Heart left ventricle (tissue), 13 donors: ENCODE data around the gene NPPC.
"Not testable (repeated sequence)": the region's sequence is repeated elsewhere in the genome, so short reads cannot be mapped to it uniquely, and the experiment has no call there.

ENCODE experiments used
- POLR2A ChIP-seq, 2 donors: fragments of 450-650 bp; IDR thresholded peaks; one replicate each; pipeline ENCODE4 v1.6.1; 2017; ENCODE audit warnings: antibody characterized with exemption in 2 of 2, mild to moderate bottlenecking in 2 of 2, moderate library complexity in 2 of 2
- TF ChIP-seq, protein P1 (sequence below), 12 donors: fragments of 200-600 bp; sonication (generic) in 4 of 12; IDR thresholded peaks; one replicate each; pipeline versions ENCODE4 v1.5.0 to v1.8.0; 2018 to 2022; ENCODE audit warnings: antibody characterized with exemption in 12 of 12, mild to moderate bottlenecking in 5 of 12
- donor health status: ischemic (EF 13 %, LVEDD 7.1; RV severe dilation, severe dysfunction).
- donor health status: DM: no; HTN: yes; CAD: no.
- donor health status: DM: no; HTN: no; CAD: no.
- donor health status: ischemic (EF 25% LVEDD 6.9; RV normal size, moderate dysfunction).
- donor health status: ischemic (EF 25% LVEDD 5.7; RV mildly dilated, moderate dysfunction).
- donor health status: ischemic (EF 35%, LVEDD 5.7; RV mildly dilated, moderate dysfunction).
- donor health status: nonischemic (EF 11% LVEDD 7.7; RV severe dilation, severe dysfunction).
- donor health status: DM: yes; HTN: yes; CAD: no.
- donor health status: PGD.
- donor health status: ischemic (EF 29% LVEDD 5.4; RV normal size, mild dysfunction).
- donor health status: nonischemic (EF 23%, LVEDD 6.1; RV moderate dilation, normal function).

DNA sequence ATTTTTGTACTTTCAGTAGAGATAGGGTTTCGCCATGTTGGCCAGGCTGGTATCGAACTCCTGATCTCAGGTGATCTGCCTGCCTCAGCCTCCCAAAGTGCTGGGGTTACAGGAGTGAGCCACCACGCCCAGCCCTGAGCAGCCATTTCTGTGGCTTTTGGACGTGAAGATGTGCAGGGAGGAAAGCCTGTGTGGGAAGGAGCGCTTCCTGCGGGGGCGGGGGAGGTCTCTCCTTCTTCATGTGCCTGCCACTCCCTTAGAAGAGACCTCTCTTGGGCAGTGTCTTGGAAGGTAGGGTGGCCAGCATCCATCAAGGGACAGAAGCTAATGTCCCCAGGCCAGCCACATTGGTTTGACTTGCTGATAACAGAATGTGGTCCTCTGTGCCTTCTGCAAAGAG is 16.0 kb downstream of the NPPC start:
- TF ChIP-seq, protein P1, sequence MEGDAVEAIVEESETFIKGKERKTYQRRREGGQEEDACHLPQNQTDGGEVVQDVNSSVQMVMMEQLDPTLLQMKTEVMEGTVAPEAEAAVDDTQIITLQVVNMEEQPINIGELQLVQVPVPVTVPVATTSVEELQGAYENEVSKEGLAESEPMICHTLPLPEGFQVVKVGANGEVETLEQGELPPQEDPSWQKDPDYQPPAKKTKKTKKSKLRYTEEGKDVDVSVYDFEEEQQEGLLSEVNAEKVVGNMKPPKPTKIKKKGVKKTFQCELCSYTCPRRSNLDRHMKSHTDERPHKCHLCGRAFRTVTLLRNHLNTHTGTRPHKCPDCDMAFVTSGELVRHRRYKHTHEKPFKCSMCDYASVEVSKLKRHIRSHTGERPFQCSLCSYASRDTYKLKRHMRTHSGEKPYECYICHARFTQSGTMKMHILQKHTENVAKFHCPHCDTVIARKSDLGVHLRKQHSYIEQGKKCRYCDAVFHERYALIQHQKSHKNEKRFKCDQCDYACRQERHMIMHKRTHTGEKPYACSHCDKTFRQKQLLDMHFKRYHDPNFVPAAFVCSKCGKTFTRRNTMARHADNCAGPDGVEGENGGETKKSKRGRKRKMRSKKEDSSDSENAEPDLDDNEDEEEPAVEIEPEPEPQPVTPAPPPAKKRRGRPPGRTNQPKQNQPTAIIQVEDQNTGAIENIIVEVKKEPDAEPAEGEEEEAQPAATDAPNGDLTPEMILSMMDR (IDR thresholded peaks at IDR 0.05) = not testable (repeated sequence)
- not testable (repeated sequence) for TF ChIP-seq POLR2A (IDR thresholded peaks at IDR 0.05)
